Heart right ventricle (tissue), 16 donors: ENCODE data around the gene MDM2. TPM values are rescaled to one million over a fixed set of nuclear protein-coding genes. Genes with fewer than 3 reads are reported as not detected.

Experiments used
- ATAC-seq, 8 donors: fragments of 200-7000 bp; cut with Tn5 transposase; one replicate each; pipeline ENCODE4 v1.9.1; 2020; ENCODE audit warnings: mild to moderate bottlenecking in 8 of 8, moderate library complexity in 8 of 8, moderate number of reproducible peaks in 1 of 8
- DNase-seq, 2 donors: peaks; one replicate each; pipeline ENCODE4 v3.0.0-alpha.2; 2020
- H3K27ac ChIP-seq, 10 donors: fragments of 200-600 bp; sonication (generic) in 2 of 10; one replicate each; pipeline versions ENCODE4 v1.5.0 to v1.8.0; 2020 to 2022; ENCODE audit warnings: mild to moderate bottlenecking in 3 of 10
- H3K27me3 ChIP-seq, 7 donors: fragments of 200-600 bp; one replicate each; pipeline ENCODE4 v1.8.0; 2021 to 2022; ENCODE audit warnings: mild to moderate bottlenecking in 2 of 7
- H3K36me3 ChIP-seq, 9 donors: fragments of 200-600 bp; sonication (generic) in 1 of 9; one replicate each; pipeline versions ENCODE4 v1.5.0 to v1.8.0; 2020 to 2022; ENCODE audit warnings: mild to moderate bottlenecking in 2 of 9
- H3K4me1 ChIP-seq, 9 donors: fragments of 200-600 bp; sonication (generic) in 1 of 9; one replicate each; pipeline versions ENCODE4 v1.5.0 to v1.8.0; 2020 to 2022; ENCODE audit warnings: mild to moderate bottlenecking in 4 of 9
- H3K4me3 ChIP-seq, 10 donors: fragments of 200-600 bp; sonication (generic) in 2 of 10; one replicate each; pipeline versions ENCODE4 v1.5.0 to v1.8.0; 2020 to 2022; ENCODE audit warnings: mild to moderate bottlenecking in 7 of 10, moderate library complexity in 2 of 10
- H3K9me3 ChIP-seq, 11 donors: fragments of 200-600 bp in 10 of 11; sonication (generic) in 2 of 11; one replicate each; pipeline versions ENCODE4 v1.5.0 to v1.8.0; 2013 to 2022; ENCODE audit warnings: mild to moderate bottlenecking in 2 of 11, control low read depth in 1 of 11, moderate library complexity in 1 of 11
- WGBS, 2 donors: extraction: QIAGEN DNeasy Blood & Tissue Kit; methylation state at CpG; one replicate each; pipeline ENCODE4 v1.1.7; 2013; ENCODE audit warnings: inconsistent platforms in 1 of 2; 5-methylcytosine and 5-hydroxymethylcytosine counted together
- intact Hi-C, 10 donors: fragments of 100-400 bp; cut with DNase I; formaldehyde crosslinking; loops; one replicate each; pipeline versions ENCODE4 v1.11.1 to v1.14.2; 2022
- polyA plus RNA-seq, 2 donors: library from polyadenylated mRNA; stranded (reverse); fragments of 200-250 nt; gene quantifications; one replicate each; pipeline ENCODE4 v1.2.3, GENCODE V29; 2013
- total RNA-seq, 10 donors: library from RNA; stranded (reverse); fragmentation: NEBNext Ultra II Directional in 3 of 10; extraction: Animal tissue kit (Norgen Biotek cat#: 25700) in 3 of 10; gene quantifications; one replicate each; pipeline versions ENCODE4 v1.2.1 to v1.2.4, GENCODE V29; 2021 to 2023
- TF ChIP-seq, protein P1 (sequence below), 9 donors: fragments of 200-600 bp; sonication (generic) in 2 of 9; IDR thresholded peaks; one replicate each; pipeline versions ENCODE4 v1.5.0 to v1.8.0; 2021 to 2022; ENCODE audit warnings: antibody characterized with exemption in 9 of 9, mild to moderate bottlenecking in 5 of 9, moderate library complexity in 1 of 9
- donor health status: Arrhythmogenic right ventricular cardiomyopathy.
- donor health status: ischemic (EF 13 %, LVEDD 7.1; RV severe dilation, severe dysfunction).
- donor health status: healthy with polysubstance abuse.
- donor health status: DM: no; HTN: yes; CAD: no.
- donor health status: DM: no; HTN: no; CAD: no.
- donor health status: ischemic (EF 25% LVEDD 6.9; RV normal size, moderate dysfunction).
- donor health status: ischemic (EF 25% LVEDD 5.7; RV mildly dilated, moderate dysfunction).
- donor health status: healthy.
- donor health status: DM: yes; HTN: yes; CAD: no.
- donor health status: Ischemic cardiomyopathy.
- donor health status: ischemic (EF 35%, LVEDD 5.7; RV mildly dilated, moderate dysfunction).
- donor health status: nonischemic (EF 11% LVEDD 7.7; RV severe dilation, severe dysfunction).
- donor health status: DM: yes; HTN: yes; CAD: no.
- donor health status: PGD.
- donor health status: ischemic (EF 29% LVEDD 5.4; RV normal size, mild dysfunction).
- donor health status: nonischemic (EF 23%, LVEDD 6.1; RV moderate dilation, normal function).

Gene MDM2
- total and polyA plus RNA-seq, 12 donors, result 15.9 to 95.5 (median 47.1) TPM

DNA sequence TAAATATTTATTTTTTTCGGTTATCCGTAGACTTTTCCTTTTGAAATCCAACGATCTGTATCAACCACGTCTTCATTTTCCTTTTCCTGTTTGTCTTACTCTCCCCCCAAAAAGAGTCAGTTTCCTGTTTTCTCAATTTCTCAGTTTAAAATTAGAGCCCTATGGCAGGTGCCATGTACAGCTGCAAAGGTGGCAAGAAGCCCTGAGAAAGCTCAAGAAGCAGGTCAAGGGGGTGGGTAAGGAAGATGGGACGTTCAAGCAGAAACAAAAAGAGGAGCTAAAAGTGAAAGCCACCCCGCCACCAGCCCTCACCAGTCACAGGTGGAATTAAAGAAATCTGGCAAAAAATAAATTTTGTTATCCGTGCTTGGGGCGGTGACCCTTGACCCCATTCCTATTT is 35.3 kb upstream of the MDM2 start:
- Histone ChIP-seq H3K4me3 (no peak overlapping the region), H3K9me3 (no peaks in the 10 kb centered on the region), H3K4me1 (peaks cover 0 to 9% (median 0%) of the 10 kb centered on the region in 9 donors), H3K36me3 (peaks cover 0 to 4% (median 0%) of the 10 kb centered on the region in 9 donors), H3K27ac (no peak overlapping the region), H3K27me3 (no peaks in the 10 kb centered on the region)
- TF ChIP-seq, protein P1, sequence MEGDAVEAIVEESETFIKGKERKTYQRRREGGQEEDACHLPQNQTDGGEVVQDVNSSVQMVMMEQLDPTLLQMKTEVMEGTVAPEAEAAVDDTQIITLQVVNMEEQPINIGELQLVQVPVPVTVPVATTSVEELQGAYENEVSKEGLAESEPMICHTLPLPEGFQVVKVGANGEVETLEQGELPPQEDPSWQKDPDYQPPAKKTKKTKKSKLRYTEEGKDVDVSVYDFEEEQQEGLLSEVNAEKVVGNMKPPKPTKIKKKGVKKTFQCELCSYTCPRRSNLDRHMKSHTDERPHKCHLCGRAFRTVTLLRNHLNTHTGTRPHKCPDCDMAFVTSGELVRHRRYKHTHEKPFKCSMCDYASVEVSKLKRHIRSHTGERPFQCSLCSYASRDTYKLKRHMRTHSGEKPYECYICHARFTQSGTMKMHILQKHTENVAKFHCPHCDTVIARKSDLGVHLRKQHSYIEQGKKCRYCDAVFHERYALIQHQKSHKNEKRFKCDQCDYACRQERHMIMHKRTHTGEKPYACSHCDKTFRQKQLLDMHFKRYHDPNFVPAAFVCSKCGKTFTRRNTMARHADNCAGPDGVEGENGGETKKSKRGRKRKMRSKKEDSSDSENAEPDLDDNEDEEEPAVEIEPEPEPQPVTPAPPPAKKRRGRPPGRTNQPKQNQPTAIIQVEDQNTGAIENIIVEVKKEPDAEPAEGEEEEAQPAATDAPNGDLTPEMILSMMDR (IDR thresholded peaks at IDR 0.05), result no peak
- ATAC-seq, result no peak
- no peak for DNase-seq
- intact Hi-C loops, result no loop called here
- 65 to 74% methylated on average over 8 of the region's 8 CpGs for WGBS, 2 donors

DNA sequence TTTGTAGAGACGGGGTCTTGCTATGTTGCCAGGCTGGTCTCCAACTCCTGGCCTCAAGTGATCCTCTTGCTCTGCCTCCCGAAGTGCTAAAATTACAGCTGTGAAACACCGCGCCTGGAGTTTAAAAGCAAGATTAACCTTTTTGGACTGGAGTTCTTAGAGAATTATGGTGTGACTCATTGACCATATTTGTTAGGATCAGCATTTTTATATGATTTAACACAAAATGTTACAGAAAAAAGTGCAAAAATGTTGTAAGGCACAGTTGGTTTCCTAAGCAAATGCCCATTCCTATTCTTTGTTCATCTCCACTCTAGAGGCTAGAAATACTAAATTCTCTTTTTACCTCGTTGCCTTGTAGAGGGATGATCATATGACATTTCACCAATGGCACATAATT is 34.4 kb upstream of the MDM2 start:
- Histone ChIP-seq H3K4me3 (no peak overlapping the region), H3K27me3 (no peaks in the 10 kb centered on the region), H3K4me1 (peaks cover 0 to 9% (median 0%) of the 10 kb centered on the region in 9 donors), H3K9me3 (no peaks in the 10 kb centered on the region), H3K27ac (no peak overlapping the region), H3K36me3 (no peaks in the 10 kb centered on the region)
- WGBS, 2 donors, result 91 to 92% methylated on average over 5 of the region's 5 CpGs
- DNase-seq, result no peak
- intact Hi-C loops, result no loop called here
- ATAC-seq, result no peak
- TF ChIP-seq, protein P1 (IDR thresholded peaks at IDR 0.05), result no peak

DNA sequence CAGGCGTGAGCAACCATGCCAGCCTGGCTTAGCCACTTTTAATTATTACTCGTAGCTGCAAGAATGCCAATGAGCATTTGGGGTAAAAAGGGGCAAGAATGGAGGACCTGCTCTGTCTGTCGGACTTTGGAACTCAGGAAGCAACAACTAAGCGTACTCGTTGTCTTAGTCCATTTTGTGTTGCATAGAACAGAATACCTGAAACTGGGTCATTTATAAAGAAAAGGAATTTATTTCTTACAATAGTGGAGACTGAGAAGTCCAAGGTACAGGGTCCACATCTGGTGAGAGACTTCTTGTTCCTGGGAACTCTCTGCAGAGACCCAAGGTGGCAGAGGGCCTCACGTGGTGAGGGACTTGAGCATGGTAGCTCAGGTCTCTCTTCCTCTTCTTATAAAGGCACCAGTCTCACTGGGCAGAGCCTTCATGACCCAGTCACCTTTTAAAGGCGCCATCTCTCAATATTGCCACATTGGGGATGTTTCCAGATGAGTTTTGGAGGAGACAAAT is 32.8 kb upstream of the MDM2 start:
- WGBS, 2 donors, result 95 to 96% methylated on average over 7 of the region's 7 CpGs
- H3K9me3 ChIP-seq, result no peaks in the 10 kb centered on the region
- peaks cover 0 to 9% (median 0%) of the 10 kb centered on the region in 9 donors for H3K4me1 ChIP-seq
- intact Hi-C loops, result no loop called here
- ATAC-seq, result no peak
- no peaks in the 10 kb centered on the region for H3K36me3 ChIP-seq
- H3K4me3 ChIP-seq, result no peak overlapping the region
- no peak for DNase-seq
- TF ChIP-seq, protein P1 (IDR thresholded peaks at IDR 0.05), result no peak
- H3K27me3 ChIP-seq, result no peaks in the 10 kb centered on the region
- H3K27ac ChIP-seq, result no peak overlapping the region

DNA sequence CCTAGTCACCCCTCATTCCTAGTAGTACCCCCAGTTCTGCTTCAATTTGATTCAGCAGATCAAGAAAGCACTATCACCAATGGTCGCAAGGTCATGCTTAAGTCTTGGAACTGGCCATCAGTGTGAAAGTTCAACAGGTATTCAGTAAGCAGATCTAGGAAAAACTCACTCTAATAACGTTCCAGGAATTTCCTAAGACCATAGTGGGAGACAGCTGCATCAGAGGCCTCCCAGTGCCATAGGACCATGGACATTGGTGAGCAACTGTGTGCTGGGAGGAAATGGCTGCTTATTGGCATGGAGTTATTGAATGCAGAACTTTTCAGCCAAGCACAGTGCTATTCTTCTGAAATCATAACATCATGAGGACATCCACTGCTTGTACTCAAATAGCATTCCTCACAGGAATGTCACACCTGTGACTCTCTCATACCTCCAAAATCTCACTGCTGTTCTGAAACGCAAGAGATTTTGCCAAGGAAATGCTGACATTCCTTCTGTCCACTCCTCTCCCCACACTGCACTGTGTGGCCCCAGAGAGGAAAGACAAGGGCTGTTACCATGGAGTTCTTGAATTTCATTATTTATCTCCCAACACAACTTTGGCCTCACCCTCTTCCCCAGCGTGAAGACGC is 30.9 kb upstream of the MDM2 start:
- TF ChIP-seq, protein P1 (IDR thresholded peaks at IDR 0.05), result no peak
- WGBS, 2 donors, result 63 to 73% methylated on average over 5 of the region's 5 CpGs
- intact Hi-C loops, result loop anchor here in 1 of 10 donors (1.0 kb wide), 1 partner anchor 24 kb away; no protein-coding TSS in a partner anchor
- H3K9me3 ChIP-seq, result no peaks in the 10 kb centered on the region
- H3K4me1 ChIP-seq, result peaks cover 0 to 9% (median 0%) of the 10 kb centered on the region in 9 donors
- DNase-seq (no peak), ATAC-seq (no peak)
- H3K27me3 ChIP-seq, result no peaks in the 10 kb centered on the region
- no peaks in the 10 kb centered on the region for H3K36me3 ChIP-seq
- H3K27ac ChIP-seq, result no peak overlapping the region
- H3K4me3 ChIP-seq, result no peak overlapping the region
